GM21717 (cell line): Measurements from ENCODE around the gene CSNK2A3.
"Not testable (repeated sequence)": the region's sequence is repeated elsewhere in the genome, so short reads cannot be mapped to it uniquely, and the experiment has no call there.

Source experiments
- ATAC-seq: cut with Tn5 transposase; IDR thresholded peaks from one replicate; pipeline ENCODE4 v1.9.1; 2021; ENCODE audit warnings: mild to moderate bottlenecking, moderate library complexity; ENCODE audit not compliant: unreplicated experiment

Gene CSNK2A3

DNA sequence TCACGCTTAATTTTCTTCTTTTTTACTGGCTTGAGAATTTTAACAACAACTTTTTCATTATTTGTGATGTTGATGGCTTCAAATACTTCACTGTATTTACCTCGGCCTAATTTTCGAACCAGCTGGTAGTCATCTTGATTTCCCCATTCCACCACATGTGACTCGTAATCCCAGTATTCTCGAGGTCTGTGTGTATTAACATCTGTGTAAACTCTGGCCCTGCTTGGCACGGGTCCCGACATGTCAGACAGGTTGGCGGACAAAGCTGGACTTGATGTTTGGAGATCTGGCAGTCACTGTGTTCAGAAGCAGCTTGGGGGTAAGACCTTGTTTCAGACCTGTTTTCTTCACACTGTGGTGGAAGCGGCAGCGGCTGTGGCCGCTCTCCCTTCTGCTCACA is at the start of gene CSNK2A3:
Gene CSNK2A3 (minus strand): TSS at position 373 of the 400 bp plus-strand sequence. CDS start 131 bp downstream, at position 242.
- not testable (repeated sequence) for ATAC-seq

DNA sequence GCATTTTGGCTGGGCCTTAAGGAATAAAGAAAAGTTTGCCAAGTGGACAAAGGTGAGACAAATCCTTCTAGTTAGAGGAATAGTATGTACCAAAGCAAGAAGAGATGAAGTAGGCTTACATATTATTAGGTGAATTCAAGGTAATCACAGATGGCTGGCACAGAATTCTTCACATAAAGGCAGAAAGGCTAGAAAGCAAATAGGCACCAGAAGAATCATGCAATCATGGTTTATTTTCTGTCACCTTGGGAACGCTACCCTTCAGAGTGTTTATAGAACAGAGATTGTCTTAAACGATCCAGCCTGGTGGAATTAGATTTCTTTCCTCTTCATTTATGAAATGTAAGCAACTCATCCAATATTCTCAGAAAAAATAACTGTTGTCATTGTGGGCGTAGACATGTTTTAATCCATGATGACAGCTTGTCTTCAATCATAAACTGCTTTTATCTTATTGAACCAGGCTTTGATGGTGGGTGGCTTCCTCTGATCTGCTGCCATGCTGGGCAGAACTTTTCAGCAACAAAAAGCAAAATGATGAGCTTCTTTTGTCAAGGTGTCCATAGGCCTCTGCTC is 49.0 kb upstream of the CSNK2A3 start:
- no peak for ATAC-seq

DNA sequence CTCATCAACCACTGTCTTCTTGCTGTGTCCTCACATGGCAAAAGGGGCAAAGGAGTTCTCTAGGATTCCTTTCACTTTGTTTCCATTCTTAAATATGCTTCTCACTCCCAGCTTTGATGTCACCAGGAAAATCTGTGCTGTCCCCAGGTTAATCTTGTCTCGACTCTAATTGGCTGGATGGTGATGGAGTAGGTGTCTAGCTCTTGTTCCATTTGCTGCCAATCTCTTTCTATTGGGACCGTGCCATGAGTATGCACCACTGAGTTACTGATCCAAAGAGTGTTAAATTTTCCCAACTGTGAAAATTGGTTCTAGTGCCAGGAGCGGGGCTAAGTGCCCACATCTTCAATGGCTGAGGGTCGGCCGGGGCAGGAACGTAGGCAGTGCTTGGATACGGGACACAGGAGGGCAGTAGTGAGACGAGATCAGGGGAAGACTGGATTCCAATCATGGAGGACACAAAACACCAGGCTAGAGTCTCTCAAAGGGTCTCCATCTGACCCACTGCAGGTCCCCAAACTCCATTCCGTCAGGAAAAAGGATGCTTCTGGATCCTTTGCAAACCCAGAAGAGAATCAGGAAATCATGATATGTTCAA is 47.7 kb upstream of the CSNK2A3 start:
- ATAC-seq = no peak

DNA sequence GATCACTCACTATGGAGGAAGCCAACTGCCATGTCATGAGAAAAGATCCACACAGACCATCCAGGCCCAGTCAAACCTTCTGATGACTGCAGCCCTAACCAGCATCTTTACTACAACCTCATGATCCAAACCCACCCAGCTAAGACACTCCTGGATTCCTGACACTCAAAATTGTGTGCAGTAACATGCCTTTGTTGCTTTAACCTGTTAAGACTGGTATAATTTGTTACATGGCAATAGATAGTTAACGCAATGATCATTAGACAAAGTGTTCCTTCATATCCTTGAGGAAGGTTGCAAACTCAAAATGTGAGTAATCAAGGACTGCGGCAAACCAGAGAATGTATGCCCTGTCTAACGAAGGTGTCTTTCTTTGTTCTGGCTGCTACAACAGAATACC is 47.1 kb upstream of the CSNK2A3 start:
- no peak for ATAC-seq

DNA sequence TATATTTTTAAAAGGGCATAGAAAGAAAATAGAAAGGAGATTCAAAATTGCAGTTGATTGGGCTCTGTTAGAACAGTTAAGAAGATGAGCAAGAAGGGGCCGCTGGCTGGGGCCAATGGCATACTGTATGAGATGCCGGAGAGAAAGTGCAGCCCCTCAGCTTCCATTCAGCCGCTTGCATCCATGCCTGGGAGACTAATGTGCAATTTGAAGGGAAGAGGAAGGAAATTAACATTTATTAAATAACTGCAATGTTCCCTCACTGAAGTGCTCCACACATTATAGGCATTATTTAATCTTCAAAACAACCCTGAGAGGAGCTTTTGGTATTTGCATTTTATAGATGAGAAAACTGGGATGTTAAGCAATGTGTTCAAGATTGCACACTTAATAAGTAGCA is 44.7 kb upstream of the CSNK2A3 start:
- ATAC-seq = no peak

DNA sequence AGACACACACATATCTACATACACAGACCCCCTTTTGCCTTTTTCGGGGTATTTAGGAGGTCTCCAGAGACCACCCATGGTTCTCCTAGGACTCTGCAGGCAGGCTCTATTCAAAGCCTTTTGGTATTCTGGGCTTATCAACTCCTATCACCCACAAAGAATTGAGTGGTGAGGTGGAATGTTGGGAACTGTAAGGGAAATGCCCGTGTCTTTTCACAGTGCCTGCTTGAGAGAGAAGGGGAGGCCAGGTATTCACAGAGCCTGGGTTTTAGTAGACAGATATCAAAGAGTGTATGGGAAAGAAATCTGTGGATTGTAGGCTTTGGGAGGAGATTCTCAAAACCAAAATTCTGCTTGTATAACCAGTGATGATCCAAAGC is 44.0 kb upstream of the CSNK2A3 start:
- ATAC-seq = no peak

DNA sequence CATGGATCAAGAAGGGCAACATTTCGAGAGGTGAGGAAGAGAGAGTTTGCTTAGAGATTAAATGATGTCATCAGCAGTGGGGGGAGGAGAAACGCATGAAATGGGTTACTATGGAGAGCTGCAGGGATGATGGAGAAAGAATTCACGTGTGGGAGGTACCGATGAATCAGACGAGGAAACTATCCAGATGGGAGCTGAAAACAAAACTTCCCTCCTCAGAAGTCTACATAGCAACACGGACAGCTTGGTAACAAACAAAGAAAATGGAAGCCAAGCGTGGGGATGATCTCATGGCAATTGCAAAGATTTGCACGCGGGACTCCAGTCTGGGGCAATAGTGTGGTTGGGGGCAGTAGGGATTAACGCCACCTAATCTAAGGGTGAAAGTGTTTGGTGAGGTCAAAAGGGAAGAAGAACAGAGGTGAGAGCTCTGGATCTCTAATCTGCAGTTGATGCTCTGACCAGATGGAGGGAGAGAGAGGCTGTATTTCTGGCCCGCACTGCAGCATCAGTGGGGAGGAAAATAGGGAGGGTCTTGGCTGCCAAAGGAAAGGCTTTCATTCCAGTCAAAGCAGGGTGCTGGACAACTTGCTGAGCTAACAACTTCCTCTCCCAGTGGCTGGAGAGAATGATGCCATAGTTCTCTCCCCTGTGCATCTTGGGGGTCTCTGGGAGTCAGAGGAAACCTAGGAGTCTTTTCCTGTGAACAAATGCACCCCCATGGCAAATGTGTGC is 43.4 kb upstream of the CSNK2A3 start:
- no peak for ATAC-seq

DNA sequence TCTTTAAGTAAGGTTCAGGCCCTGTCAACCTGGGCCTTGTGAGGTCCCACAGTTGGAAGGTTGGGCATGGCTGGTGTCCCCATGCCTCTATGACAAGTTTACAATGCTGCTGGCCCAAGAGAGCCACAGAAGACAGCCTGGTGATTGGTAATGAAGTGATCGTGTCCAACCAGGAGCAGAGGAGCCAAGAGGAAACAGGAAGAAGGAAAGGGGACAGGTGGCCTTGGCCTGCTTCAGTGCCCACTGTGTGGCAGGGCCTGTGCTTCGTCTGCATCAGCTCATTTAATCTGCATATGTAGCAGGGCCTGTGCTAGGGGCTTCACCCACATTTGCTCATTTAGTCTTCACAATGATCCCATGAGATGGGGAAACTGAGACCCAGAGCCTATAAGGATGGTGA is 42.1 kb upstream of the CSNK2A3 start:
- no peak for ATAC-seq

DNA sequence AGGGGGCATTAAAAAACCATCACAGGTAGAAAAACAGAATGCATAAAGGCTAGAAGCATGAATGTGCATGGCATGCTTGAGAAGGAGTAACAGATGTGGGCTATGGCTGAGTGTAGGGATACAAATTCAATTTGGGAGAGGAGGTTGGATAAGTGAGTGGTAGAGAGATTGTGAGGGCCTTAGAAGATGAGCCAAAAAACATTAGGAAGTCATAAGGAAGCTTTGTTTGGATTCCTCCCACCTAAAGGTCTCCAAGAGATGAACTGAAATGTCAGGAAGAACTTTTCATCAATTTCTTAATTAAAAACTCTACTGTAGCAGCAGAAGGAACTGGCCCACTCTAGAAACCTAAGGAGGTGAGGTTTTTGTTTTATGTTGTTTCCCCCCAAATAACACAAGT is 41.2 kb upstream of the CSNK2A3 start:
- no peak for ATAC-seq

DNA sequence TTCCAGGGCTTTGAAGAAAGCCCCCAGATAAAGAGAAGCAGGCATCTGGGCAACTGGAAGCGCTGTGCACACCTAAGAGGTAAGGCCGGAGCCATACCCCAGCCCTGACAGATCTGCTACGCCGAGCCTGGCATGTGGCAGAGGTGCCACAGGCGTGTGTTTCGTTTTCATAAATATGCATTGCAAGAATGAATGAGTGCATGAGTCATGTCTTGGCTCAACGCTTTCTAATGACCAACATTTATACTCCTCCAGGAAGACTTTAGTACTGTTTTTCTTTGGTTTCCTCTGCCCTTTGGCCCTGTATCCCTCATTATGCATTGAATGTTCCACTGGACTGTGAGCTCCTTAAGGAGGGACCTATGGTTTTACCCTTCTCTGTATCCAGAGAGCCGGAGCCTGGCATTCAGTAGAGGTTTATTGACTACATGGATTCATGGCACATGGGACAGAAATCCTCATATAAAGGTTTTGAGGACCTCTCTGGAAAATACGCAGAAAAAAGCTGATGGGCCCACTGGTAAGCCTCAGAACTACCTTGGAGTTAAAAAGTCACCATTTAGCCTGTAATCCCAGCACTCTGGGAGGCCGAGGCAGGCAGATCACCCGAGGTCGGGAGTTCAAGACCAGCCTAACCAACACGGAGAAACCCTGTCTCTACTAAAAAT is 38.9 kb upstream of the CSNK2A3 start:
- no peak for ATAC-seq

DNA sequence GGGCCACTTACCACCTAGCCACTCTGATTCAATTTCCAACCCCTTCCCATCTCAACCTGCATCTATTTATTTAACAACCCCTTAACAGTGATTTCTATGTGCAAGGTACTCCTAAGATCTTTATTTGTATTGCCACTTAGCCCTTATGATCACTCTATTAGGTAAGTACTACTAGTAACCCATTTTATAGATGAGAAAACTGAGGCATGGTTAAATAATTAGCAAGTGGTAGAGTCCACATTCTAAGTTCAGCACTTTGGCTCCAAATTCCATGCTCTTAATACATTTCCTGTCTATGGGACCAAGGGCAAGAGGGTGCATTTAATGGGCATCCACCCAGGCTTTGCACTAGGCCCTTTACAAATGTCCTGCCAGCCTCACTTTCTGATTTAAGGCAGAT is 38.1 kb upstream of the CSNK2A3 start:
- ATAC-seq = no peak

DNA sequence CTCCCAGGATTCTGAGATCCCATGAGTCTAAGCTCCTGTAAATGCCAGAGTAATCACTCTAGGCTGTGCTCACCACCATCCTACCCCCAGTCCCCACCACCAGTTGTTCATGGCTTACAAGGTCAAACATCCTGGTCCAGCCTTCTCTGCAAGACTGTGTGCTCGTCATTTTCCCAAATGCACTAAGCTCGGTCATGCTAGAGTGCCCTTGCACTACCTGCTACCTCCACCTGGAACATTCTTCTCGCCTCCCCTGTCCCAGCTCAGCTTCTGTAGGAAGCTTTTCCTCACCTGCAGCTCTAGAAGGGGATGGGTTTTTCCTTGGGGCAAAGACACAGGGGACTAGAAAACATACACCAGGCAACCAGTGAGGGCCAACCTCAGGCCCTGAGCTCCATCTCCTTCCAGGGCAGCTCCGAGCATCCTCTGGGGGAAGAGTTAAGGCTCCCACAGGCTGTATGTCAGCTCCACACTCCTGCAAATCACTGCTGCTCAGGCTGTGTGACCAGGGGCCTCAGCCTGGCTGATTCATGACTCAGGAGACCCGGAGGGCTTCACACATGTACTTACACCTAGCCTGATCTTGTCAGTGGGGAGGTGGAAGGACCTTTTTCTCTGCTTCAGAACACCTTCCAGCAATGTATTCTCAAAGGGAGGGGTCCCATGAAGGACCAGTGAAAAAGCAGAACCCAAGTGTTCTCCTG is 37.2 kb upstream of the CSNK2A3 start:
- ATAC-seq = no peak

DNA sequence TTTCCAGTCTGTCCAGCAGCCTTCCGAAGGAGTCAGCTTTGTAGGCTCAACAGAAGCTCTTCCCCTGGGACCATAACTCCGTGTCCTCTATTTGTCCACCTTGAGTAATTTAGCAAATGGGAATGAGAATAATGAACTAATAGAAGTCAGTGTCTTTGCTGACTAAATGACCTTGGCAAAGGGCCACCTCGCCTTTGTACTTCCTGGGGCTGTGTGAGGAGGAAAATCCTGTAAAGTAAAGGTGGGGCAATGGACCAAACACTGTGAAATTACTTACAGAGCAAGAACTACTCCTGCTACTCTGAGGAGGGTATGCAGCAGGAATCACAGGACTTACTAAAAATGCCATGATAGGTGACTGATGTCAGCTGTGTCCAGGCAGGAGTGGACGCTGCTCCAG is 36.2 kb upstream of the CSNK2A3 start:
- no peak for ATAC-seq

DNA sequence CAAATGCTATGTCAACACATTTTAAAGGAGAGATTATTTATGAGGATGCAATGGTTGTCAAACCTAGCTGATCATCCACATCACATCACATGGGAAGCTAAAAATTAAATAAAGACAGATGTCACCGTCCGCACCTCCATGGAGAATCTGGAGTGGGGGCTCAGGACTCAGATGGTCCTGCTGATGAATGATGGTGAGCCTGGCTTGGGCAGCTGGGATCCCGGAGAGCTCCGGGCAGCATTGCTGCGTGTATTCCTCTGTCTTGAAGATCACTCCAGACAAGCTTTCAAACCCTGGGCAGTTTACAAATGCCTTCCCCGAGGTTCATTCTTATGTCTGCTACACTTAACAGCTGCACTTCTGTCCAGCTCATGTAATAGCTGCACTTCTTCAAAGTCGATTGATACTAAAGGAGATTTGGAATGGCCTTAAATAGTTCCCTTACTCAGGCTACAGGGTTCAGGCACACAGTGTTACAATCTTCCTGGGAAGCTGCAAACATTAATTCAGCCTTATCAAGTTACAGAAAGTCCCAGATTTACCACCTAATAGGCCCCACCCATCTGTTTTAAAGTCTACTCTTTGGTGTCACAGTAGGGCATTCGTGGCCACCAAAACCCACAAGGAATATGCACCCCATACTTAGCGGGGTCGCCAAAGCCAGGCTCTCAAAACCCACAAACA is 34.7 kb upstream of the CSNK2A3 start:
- ATAC-seq = no peak

DNA sequence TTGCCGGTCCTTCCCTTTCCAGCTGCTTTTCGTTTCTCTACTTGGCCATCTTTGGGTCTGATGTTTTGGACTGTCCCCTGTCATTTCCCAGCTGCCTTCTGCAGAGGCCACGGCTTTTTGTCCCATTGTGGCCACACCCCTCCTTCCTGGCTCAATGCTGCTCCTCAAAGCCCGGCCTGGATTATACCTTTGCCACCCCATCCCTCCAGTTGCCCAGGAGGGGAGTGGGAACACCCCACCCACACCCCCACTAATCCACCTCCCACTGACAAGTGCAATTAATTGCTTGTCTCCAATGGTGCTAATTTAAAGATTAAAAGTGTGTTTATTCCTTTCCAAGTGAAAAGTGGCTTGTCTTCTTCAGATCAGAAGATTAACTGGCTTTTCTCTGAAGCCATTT is 34.2 kb upstream of the CSNK2A3 start:
- ATAC-seq = no peak

DNA sequence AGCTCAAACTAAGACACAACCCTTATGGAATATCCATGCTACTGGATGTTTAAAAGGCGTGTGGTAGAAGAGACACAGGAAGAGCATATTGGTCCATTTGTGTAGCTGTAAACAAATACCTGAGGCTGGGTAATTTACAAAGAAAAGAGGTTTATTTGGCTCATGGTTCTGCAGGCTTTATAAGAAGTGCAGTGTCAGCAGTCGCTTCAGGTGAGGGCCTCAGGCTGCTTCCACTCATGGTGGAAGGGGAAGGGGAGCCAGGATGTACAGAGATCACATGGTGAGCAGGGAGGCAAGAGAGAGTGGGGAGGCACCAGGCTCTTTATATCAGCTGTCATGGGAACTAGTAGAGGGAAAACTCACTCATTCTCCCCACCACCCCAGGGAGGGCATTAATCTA is 31.8 kb upstream of the CSNK2A3 start:
- ATAC-seq = no peak

DNA sequence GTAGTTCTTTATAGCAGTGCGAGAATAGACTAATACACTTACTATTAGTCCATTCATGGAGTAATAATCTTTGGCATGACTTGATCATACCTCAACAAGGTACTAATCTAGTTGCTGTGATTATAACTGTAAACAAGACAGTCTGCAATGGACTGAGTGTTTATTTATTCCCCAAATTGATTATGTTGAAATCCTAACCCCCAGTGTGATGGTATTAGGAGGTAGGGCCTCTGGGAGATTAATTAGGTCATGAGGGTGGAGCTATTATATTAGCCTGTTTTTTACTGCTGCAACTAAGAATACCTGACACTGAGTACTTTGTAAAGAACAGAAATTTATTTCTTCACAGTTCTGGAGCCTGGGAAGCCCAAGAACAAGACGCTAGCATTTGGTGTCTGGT is 30.9 kb upstream of the CSNK2A3 start:
- ATAC-seq = no peak

DNA sequence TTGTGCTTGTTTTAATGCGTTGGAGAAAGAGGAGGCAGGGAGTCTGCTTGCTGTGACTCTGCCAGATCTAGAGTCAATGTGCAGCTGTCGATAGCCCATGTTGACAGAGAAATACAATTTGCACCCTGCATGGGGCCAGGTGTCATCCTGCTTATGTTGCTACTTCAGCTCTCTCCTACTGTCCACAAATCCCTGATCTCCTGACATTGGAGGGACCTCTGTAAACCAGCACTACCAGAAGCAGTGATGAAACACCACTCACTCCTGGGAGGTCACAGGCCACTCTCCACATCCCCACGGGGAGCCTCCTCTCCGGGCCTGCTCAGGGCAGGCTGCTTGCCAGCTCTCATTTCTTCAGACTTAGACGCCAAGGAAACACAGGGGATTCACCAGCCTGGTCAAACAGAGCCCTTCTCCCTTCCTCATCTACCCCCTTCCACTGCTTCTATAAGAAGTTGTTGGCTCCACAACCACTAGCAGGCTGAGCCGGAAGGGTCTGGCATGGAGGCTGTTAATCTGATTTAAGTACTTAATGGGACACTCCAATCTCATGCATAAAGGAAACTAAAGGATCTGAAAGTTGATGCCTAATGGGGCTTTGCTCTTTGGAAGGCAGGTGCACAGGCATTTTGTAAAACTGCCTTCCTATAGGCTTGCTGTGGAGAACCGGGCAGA is 29.9 kb upstream of the CSNK2A3 start:
- ATAC-seq = no peak

DNA sequence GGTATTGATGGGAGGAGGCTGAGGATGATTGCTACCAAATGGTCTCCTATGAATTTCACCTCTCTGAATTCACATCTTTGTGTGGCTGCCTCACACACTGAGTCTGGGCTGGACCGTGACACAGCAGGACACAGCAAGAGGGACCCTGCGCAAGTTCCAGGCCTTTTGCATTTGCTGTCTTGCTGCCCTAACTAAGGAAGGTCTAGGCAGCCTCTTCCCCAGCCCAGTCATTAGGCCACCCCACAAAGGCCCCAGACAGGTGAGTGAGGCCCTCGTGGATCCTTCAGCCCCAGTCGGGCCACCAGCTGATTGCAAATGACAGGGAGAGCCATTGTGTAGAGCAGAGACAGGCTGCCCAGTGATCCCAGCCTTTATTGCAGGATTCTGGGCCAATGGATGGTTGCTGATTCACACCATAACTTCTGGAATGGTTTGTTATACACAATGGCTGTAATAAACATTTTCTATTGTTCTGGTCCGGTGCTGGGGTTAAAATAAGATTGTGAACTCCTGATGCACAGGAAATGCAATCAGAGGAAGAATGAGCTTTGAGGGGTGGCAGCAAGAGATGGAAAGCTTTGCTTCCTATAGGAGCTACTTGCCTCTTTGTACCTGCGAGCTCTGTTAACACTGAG is 28.5 kb upstream of the CSNK2A3 start:
- no peak for ATAC-seq

DNA sequence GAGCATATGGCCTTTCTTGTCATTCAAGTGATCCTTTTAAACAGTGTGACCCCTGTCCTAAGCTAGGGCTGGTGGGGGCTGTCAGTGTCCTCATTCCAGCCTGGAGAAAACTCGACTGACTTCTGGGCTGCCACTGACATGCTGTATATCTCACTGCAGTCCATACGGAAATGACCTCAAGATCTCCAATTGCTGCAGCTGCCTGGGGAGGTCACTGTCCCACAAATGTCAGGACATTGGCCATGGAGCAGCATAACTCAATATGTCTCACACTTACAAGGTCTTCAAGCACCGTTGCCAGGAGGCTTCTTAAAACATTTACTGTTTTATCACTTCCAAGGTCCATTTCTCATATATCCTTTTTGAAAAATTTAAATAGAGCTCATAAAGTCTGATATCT is 27.8 kb upstream of the CSNK2A3 start:
- ATAC-seq = no peak
